HEK293 (cell line): Measurements from ENCODE around the gene CXCR4.

Experiments
- CTCF ChIA-PET: fragments of 350-600 bp; formaldehyde crosslinking; extraction: SDS; loops from one replicate; lab custom pipeline; 2021; ENCODE audit warnings: antibody characterized with exemption; lab: Yijun Ruan, JAX
- POLR2A ChIA-PET: fragments of 300-600 bp; formaldehyde crosslinking; extraction: SDS; loops from one replicate; lab custom pipeline; 2020; ENCODE audit warnings: antibody characterized with exemption, inconsistent platforms; lab: Yijun Ruan, JAX
- H3K27ac ChIP-seq: fragments of 200-500 bp; sonication (Bioruptor generic); 2 replicates; pipeline ENCODE4 v1.5.1; 2014; ENCODE audit warnings: low read depth, low read length, control low read depth, inconsistent platforms; ENCODE audit errors: extremely low read depth
- H3K36me3 ChIP-seq, 2 experiments: fragments of 200-500 bp in 1 of 2; sonication (Bioruptor generic) in 1 of 2; 1 replicate in 1 of 2; 2 replicates in 1 of 2; pipeline ENCODE4 v1.5.1; 2014 to 2017; ENCODE audit warnings: inconsistent platforms in 2 of 2, low read length in 2 of 2; ENCODE audit not compliant: control insufficient read depth in 2 of 2, insufficient read depth in 1 of 2
- H3K4me1 ChIP-seq: fragments of 200-500 bp; sonication (Bioruptor generic); 2 replicates; pipeline ENCODE4 v1.5.1; 2014; ENCODE audit warnings: mild to moderate bottlenecking, low read length, inconsistent platforms; ENCODE audit not compliant: control insufficient read depth, insufficient read depth
- H3K4me3 ChIP-seq: 2 replicates; pipeline ENCODE4 v1.5.1; 2011; ENCODE audit warnings: low read depth, mild to moderate bottlenecking, control low read depth, low read length, moderate library complexity
- H3K9me3 ChIP-seq: fragments of 200-500 bp; sonication (Bioruptor generic); 2 replicates; pipeline ENCODE4 v1.5.1; 2014; ENCODE audit warnings: low read depth, low read length, inconsistent platforms; ENCODE audit not compliant: control insufficient read depth, insufficient read depth
- CTCF ChIP-seq: fragments of 450-650 bp; formaldehyde crosslinking; IDR thresholded peaks from 2 replicates; pipeline ENCODE4 v1.5.1; 2016; ENCODE audit warnings: missing biosample characterization, missing genetic modification characterization
- HOXD13 ChIP-seq: sonication (generic); formaldehyde crosslinking; IDR thresholded peaks from 2 replicates; pipeline ENCODE4 v1.8.0; 2022; ENCODE audit warnings: missing genetic modification reagents, borderline replicate concordance
- MYNN ChIP-seq: fragments of 450-650 bp; formaldehyde crosslinking; IDR thresholded peaks from 2 replicates; pipeline ENCODE4 v1.5.1; 2016; ENCODE audit warnings: missing biosample characterization, missing genetic modification characterization, borderline replicate concordance
- OSR2 ChIP-seq: fragments of 450-650 bp; formaldehyde crosslinking; IDR thresholded peaks from 2 replicates; pipeline ENCODE4 v1.5.1; 2016; ENCODE audit warnings: missing biosample characterization, missing genetic modification characterization
- PBX3 ChIP-seq: sonication (generic); formaldehyde crosslinking; IDR thresholded peaks from 2 replicates; pipeline ENCODE4 v1.8.1; 2022; ENCODE audit warnings: mild to moderate bottlenecking, moderate library complexity, missing genetic modification reagents
- SCRT2 ChIP-seq: fragments of 450-650 bp; formaldehyde crosslinking; IDR thresholded peaks from 2 replicates; pipeline ENCODE4 v1.5.1; 2016; ENCODE audit warnings: missing biosample characterization, missing genetic modification characterization
- SETDB1 ChIP-seq: IDR thresholded peaks from one replicate; pipeline ENCODE4 v1.6.1; 2017; ENCODE audit warnings: mild to moderate bottlenecking, low read length, moderate library complexity, mixed read lengths; ENCODE audit not compliant: insufficient read length
- ZBTB10 ChIP-seq: fragments of 450-650 bp; formaldehyde crosslinking; IDR thresholded peaks from 2 replicates; pipeline ENCODE4 v1.5.1; 2016; ENCODE audit warnings: missing biosample characterization, missing genetic modification characterization
- ZBTB17 ChIP-seq: fragments of 450-650 bp; formaldehyde crosslinking; IDR thresholded peaks from 2 replicates; pipeline ENCODE4 v1.5.1; 2016; ENCODE audit warnings: missing biosample characterization, missing genetic modification characterization
- ZBTB21 ChIP-seq: fragments of 450-650 bp; formaldehyde crosslinking; IDR thresholded peaks from 2 replicates; pipeline ENCODE4 v1.5.1; 2017; ENCODE audit warnings: missing biosample characterization, missing genetic modification characterization
- ZNF155 ChIP-seq: fragments of 450-650 bp; formaldehyde crosslinking; IDR thresholded peaks from 2 replicates; pipeline ENCODE4 v1.5.1; 2016; ENCODE audit warnings: missing biosample characterization, missing genetic modification characterization
- ZNF169 ChIP-seq: fragments of 450-650 bp; formaldehyde crosslinking; IDR thresholded peaks from 2 replicates; pipeline ENCODE4 v1.5.1; 2016; ENCODE audit warnings: missing biosample characterization, missing genetic modification characterization
- ZNF19 ChIP-seq: fragments of 450-650 bp; formaldehyde crosslinking; IDR thresholded peaks from 2 replicates; pipeline ENCODE4; 2016; ENCODE audit warnings: missing biosample characterization, missing genetic modification characterization, low read depth
- ZNF266 ChIP-seq: fragments of 450-650 bp; formaldehyde crosslinking; IDR thresholded peaks from 2 replicates; pipeline ENCODE4 v1.5.1; 2016; ENCODE audit warnings: missing biosample characterization, missing genetic modification characterization, low read depth
- ZNF548 ChIP-seq: fragments of 450-650 bp; formaldehyde crosslinking; IDR thresholded peaks from 2 replicates; pipeline ENCODE4 v1.5.1; 2016; ENCODE audit warnings: missing biosample characterization, missing genetic modification characterization
- ZNF560 ChIP-seq: fragments of 450-650 bp; formaldehyde crosslinking; IDR thresholded peaks from 2 replicates; pipeline ENCODE4 v1.5.1; 2017; ENCODE audit warnings: missing biosample characterization, missing genetic modification characterization, borderline replicate concordance
- ZNF561 ChIP-seq: fragments of 450-650 bp; IDR thresholded peaks from 2 replicates; pipeline ENCODE4 v1.5.1; 2018; ENCODE audit warnings: missing biosample characterization, missing genetic modification characterization, borderline replicate concordance
- ZNF830 ChIP-seq: fragments of 450-650 bp; IDR thresholded peaks from 2 replicates; pipeline ENCODE4 v1.5.0; 2018; ENCODE audit warnings: missing biosample characterization, missing genetic modification characterization, low read depth, mild to moderate bottlenecking, moderate library complexity
- ZSCAN4 ChIP-seq: fragments of 450-650 bp; formaldehyde crosslinking; IDR thresholded peaks from 2 replicates; pipeline ENCODE4 v1.5.1; 2017; ENCODE audit warnings: missing biosample characterization, missing genetic modification characterization
- ZSCAN5A ChIP-seq: fragments of 450-650 bp; formaldehyde crosslinking; IDR thresholded peaks from 2 replicates; pipeline ENCODE4 v1.5.1; 2016; ENCODE audit warnings: missing biosample characterization, missing genetic modification characterization

CXCR4 gene

GRCh38 chr2:136093583-136093982 is 24.4 kb downstream of the CXCR4 start:
- H3K36me3 ChIP-seq, result no peaks in the 10 kb centered on the region
- no peaks in the 10 kb centered on the region for H3K9me3 ChIP-seq
- H3K4me1 ChIP-seq, result no peaks in the 10 kb centered on the region
- CTCF ChIA-PET, result interaction anchor here (2.0 kb wide), 1 partner anchor 12 kb away, joined by 6 read pairs; no protein-coding TSS in a partner anchor
- H3K4me3 ChIP-seq, result no peak overlapping the region
- no peak overlapping the region for H3K27ac ChIP-seq
- no peak for TF ChIP-seq ZNF155 (tag by site-specific recombination)
- TF ChIP-seq ZSCAN5A (tag by site-specific recombination), result no peak
- no peak for TF ChIP-seq ZNF19
- TF ChIP-seq ZNF266 (tag by site-specific recombination), result no peak
- TF ChIP-seq SETDB1, result no peak
- TF ChIP-seq OSR2 (tag by site-specific recombination), result no peak
- no peak for TF ChIP-seq ZNF169 (tag by site-specific recombination)
- TF ChIP-seq ZSCAN4 (tag by site-specific recombination), result no peak
- TF ChIP-seq ZBTB17 (tag by site-specific recombination), result no peak
- TF ChIP-seq MYNN (tag by site-specific recombination), result no peak
- TF ChIP-seq ZNF561, result no peak
- no peak for TF ChIP-seq SCRT2 (tag by site-specific recombination)
- TF ChIP-seq ZBTB21 (tag by site-specific recombination), result no peak
- no peak for TF ChIP-seq ZNF548 (tag by site-specific recombination)
- no peak for TF ChIP-seq PBX3
- no peak for TF ChIP-seq ZNF830
- TF ChIP-seq HOXD13, result no peak
- TF ChIP-seq ZBTB10, result no peak
- TF ChIP-seq CTCF, result no peak
- no peak for TF ChIP-seq ZNF560 (tag by site-specific recombination)
- POLR2A ChIA-PET, result no interaction called here
